Measurements from ENCODE around the gene POLR2A.
"Not testable (repeated sequence)": the region's sequence is repeated elsewhere in the genome, so short reads cannot be mapped to it uniquely, and the experiment has no call there.

Gene POLR2A

GRCh38 chr17:7460850-7461660 lies 23.1 kb upstream of the POLR2A start:
- DNase-seq (ENCODE audit: low spot score) (no peak), FAIRE-seq (no peak)

- DNase-seq (ENCODE audit: low spot score) (no peak), FAIRE-seq (no peak)
These were observed 21.4 kb upstream of the POLR2A start for GRCh38 chr17:7462474-7463371.

- FAIRE-seq (no peak), DNase-seq (ENCODE audit: low spot score) (no peak)
These were observed 20.8 kb upstream of the POLR2A start for GRCh38 chr17:7463372-7463846.

- DNase-seq (ENCODE audit: low spot score) (no peak), FAIRE-seq (no peak)
These were observed 20.1 kb upstream of the POLR2A start for GRCh38 chr17:7464081-7464480.

GRCh38 chr17:7465597-7466275 lies 18.4 kb upstream of the POLR2A start:
- DNase-seq (ENCODE audit: low spot score) (no peak), FAIRE-seq (no peak)

GRCh38 chr17:7466318-7466638 lies 17.9 kb upstream of the POLR2A start:
- FAIRE-seq (no peak), DNase-seq (ENCODE audit: low spot score) (no peak)

- no peak for FAIRE-seq
These were observed 17.4 kb upstream of the POLR2A start for GRCh38 chr17:7466639-7467341.

GRCh38 chr17:7467498-7467897 lies 16.7 kb upstream of the POLR2A start:
- DNase-seq (ENCODE audit: low spot score) (no peak), FAIRE-seq (no peak)

More at GRCh38 chr17:7466639-7467341, 17.4 kb upstream of the POLR2A start:
- no peak for DNase-seq (ENCODE audit: low spot score)

- FAIRE-seq (no peak), DNase-seq (ENCODE audit: low spot score) (no peak)
These were observed 15.9 kb upstream of the POLR2A start for GRCh38 chr17:7468290-7468689.

GRCh38 chr17:7468804-7469389 lies 15.3 kb upstream of the POLR2A start:
- DNase-seq (ENCODE audit: low spot score) (no peak), FAIRE-seq (no peak)

- DNase-seq (ENCODE audit: low spot score); FAIRE-seq: not testable (repeated sequence)
These were observed 14.3 kb upstream of the POLR2A start for GRCh38 chr17:7469843-7470242.

- not testable (repeated sequence) for DNase-seq (ENCODE audit: low spot score); FAIRE-seq
These were observed 13.7 kb upstream of the POLR2A start for GRCh38 chr17:7470457-7470973.

- FAIRE-seq = no peak
- DNase-seq (ENCODE audit: low spot score) = no peak
These were observed 12.4 kb upstream of the POLR2A start for GRCh38 chr17:7471729-7472128.

- not testable (repeated sequence) for DNase-seq (ENCODE audit: low spot score); FAIRE-seq
These were observed 9.4 kb upstream of the POLR2A start for GRCh38 chr17:7474767-7475166.

- FAIRE-seq = no peak
- no peak for DNase-seq (ENCODE audit: low spot score)
These were observed 8.3 kb upstream of the POLR2A start for GRCh38 chr17:7475764-7476422.

- FAIRE-seq (no peak), DNase-seq (ENCODE audit: low spot score) (peak; percentile 14)
These were observed 7.7 kb upstream of the POLR2A start for GRCh38 chr17:7476494-7476893.

GRCh38 chr17:7476951-7477350 lies 7.2 kb upstream of the POLR2A start:
- DNase-seq (ENCODE audit: low spot score) (no peak), FAIRE-seq (no peak)

GRCh38 chr17:7477392-7478275 lies 6.5 kb upstream of the POLR2A start:
- DNase-seq (ENCODE audit: low spot score) (no peak), FAIRE-seq (no peak)
